Amniotic stem cell (primary cell): ENCODE data around the gene C1orf167.

ENCODE experiments used
- DNase-seq: peaks from one replicate; lab custom pipeline; 2025; lab: John Stamatoyannopoulos, UW

Gene C1orf167

GRCh38 chr1:11761285-11761684, 708 bp upstream of the C1orf167 start:
- no peak for DNase-seq

- no peak for DNase-seq
Observed at GRCh38 chr1:11764115-11764514, 2.1 kb downstream of the C1orf167 start.

- DNase-seq: no peak
Observed at GRCh38 chr1:11764519-11764918, 2.5 kb downstream of the C1orf167 start.

- DNase-seq: no peak
Observed at GRCh38 chr1:11765661-11766428, 3.9 kb downstream of the C1orf167 start.

GRCh38 chr1:11766429-11766776, 4.4 kb downstream of the C1orf167 start:
- DNase-seq: no peak

GRCh38 chr1:11767922-11768704, 6.1 kb downstream of the C1orf167 start:
- DNase-seq: no peak

GRCh38 chr1:11768821-11769220, 6.8 kb downstream of the C1orf167 start:
- no peak for DNase-seq

GRCh38 chr1:11769274-11769673, 7.3 kb downstream of the C1orf167 start:
- DNase-seq: no peak

GRCh38 chr1:11770011-11770410, 8.0 kb downstream of the C1orf167 start:
- no peak for DNase-seq

- DNase-seq: no peak
Observed at GRCh38 chr1:11771481-11772043, 9.6 kb downstream of the C1orf167 start.

GRCh38 chr1:11772458-11772857, 10.5 kb downstream of the C1orf167 start:
- no peak for DNase-seq

GRCh38 chr1:11774753-11775152, 12.8 kb downstream of the C1orf167 start:
- DNase-seq: no peak

GRCh38 chr1:11777658-11778322, 15.8 kb downstream of the C1orf167 start:
- DNase-seq: no peak

GRCh38 chr1:11778336-11778735, 16.3 kb downstream of the C1orf167 start:
- no peak for DNase-seq

- DNase-seq: no peak
Observed at GRCh38 chr1:11778844-11779623, 17.0 kb downstream of the C1orf167 start.

- DNase-seq: no peak
Observed at GRCh38 chr1:11779715-11780379, 17.9 kb downstream of the C1orf167 start.

- no peak for DNase-seq
Observed at GRCh38 chr1:11780380-11781147, 18.6 kb downstream of the C1orf167 start.

- no peak for DNase-seq
Observed at GRCh38 chr1:11781297-11781696, 19.3 kb downstream of the C1orf167 start.

- DNase-seq: no peak
Observed at GRCh38 chr1:11782127-11782708, 20.2 kb downstream of the C1orf167 start.

- no peak for DNase-seq
Observed at GRCh38 chr1:11783556-11783955, 21.6 kb downstream of the C1orf167 start.
